ENCODE data around the gene PARS2. TPM values are rescaled to one million over a fixed set of nuclear protein-coding genes. Genes with fewer than 3 reads are reported as not detected.

PARS2 gene
- total RNA-seq, 6 experiments from 2014 or later = 3.2 to 5.4 (median 4.0) TPM

DNA sequence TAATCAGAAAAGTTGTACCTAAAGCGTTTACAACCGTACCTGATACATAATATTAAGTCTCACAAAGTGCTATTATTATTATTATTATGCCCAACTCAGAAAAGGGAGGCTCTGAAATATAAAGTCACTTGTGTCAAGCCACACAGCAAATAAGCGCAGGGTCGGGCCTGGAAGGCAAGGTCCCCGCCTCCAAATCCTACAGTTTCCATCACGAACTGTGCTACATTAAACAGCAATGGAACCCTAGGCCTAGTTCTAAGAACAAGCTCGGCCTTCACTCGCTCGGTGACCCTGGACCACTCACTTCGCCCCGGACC lies 549 bp downstream of the PARS2 start:
- Histone ChIP-seq H3K36me3 (no peaks in the 10 kb centered on the region), H3K27ac (peak overlapping the region in 2 of 3 donors; percentile 6 to 24), H3K27me3 (no peaks in the 10 kb centered on the region), H3K4me1 (peaks cover 0 to 11% (median 0%) of the 10 kb centered on the region in 4 donors), H3K9me3 (no peaks in the 10 kb centered on the region), H3K4me3 (peak overlapping the region; percentile 60 to 83 (median 79))
- WGBS (ENCODE audit: insufficient coverage, low coverage, low lambda C conversion rate, missing lambda C conversion rate) = 1% methylated on average over 6 of the region's 11 CpGs
- DNase-seq = no peak
- intact Hi-C loops (cut with DNase I) = no loop called here
- no peak for ATAC-seq
- no peak for TF ChIP-seq POLR2A (IDR thresholded peaks at IDR 0.05)
- TF ChIP-seq, protein P1, sequence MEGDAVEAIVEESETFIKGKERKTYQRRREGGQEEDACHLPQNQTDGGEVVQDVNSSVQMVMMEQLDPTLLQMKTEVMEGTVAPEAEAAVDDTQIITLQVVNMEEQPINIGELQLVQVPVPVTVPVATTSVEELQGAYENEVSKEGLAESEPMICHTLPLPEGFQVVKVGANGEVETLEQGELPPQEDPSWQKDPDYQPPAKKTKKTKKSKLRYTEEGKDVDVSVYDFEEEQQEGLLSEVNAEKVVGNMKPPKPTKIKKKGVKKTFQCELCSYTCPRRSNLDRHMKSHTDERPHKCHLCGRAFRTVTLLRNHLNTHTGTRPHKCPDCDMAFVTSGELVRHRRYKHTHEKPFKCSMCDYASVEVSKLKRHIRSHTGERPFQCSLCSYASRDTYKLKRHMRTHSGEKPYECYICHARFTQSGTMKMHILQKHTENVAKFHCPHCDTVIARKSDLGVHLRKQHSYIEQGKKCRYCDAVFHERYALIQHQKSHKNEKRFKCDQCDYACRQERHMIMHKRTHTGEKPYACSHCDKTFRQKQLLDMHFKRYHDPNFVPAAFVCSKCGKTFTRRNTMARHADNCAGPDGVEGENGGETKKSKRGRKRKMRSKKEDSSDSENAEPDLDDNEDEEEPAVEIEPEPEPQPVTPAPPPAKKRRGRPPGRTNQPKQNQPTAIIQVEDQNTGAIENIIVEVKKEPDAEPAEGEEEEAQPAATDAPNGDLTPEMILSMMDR (IDR thresholded peaks at IDR 0.05) = no peak

DNA sequence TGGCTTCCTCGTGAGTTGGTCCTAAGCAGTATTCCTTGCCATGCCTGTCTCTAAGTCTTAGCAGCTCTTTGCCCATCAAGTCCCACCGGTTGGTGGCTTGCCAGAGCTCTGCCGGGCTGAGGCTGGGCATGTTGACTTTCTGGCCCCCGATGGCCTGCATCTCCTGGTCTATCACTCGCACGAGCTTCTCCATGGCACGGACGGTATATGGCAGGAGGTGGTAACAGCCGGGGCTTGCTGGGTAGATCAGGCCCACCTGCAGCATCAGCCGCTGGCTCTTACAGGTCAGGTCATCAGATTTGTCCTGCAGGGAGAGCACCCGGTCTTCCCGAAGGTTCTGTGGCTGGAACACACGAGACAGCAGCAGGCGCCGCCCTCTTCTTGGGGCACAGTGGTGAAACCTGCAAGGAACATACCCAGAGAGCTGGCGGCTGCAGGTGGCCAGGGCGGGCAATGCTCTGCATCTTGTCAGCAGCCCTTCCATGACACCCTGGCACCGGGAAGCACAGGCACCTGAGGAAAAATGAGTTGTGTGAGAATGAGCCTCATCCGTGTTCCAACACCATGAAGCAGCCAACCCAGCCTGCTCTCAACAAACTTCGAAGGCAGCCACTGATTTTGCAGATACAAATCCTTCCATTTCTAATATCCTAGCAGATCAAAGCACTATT lies 5.5 kb downstream of the PARS2 start:
- intact Hi-C loops (cut with DNase I) = no loop called here
- DNase-seq (no peak), ATAC-seq (no peak)
- Histone ChIP-seq H3K27me3 (no peaks in the 10 kb centered on the region), H3K36me3 (peaks cover 0 to 11% (median 0%) of the 10 kb centered on the region in 4 donors), H3K4me1 (peaks cover 0 to 6% (median 0%) of the 10 kb centered on the region in 4 donors), H3K27ac (no peak overlapping the region), H3K9me3 (no peaks in the 10 kb centered on the region), H3K4me3 (no peak overlapping the region)
- WGBS (ENCODE audit: insufficient coverage, low coverage, low lambda C conversion rate, missing lambda C conversion rate) = 88% methylated on average over 2 of the region's 20 CpGs
- TF ChIP-seq POLR2A (IDR thresholded peaks at IDR 0.05) = no peak
- TF ChIP-seq, protein P1 (IDR thresholded peaks at IDR 0.05) = no peak

DNA sequence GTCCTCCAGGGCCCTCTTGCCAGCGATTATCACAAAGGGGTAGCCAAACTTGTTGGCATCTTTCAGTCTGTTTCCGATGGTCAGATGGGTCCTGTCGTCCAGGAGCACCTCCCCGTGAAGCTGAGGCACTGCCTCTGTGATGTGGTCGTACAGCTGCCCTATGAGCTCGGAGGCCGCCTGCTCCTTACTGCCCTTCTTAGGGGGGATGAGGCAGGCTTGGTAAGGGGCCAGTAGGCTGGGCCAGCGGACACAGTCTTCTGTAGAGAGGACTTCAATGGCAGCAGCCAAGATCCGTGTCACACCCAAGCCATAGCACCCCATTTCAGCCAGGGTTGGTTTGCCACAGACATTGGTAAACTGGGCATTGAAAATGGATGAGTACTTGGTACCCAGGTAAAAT lies 6.5 kb downstream of the PARS2 start:
- DNase-seq = no peak
- Histone ChIP-seq H3K27ac (no peak overlapping the region), H3K9me3 (no peaks in the 10 kb centered on the region), H3K4me1 (no peaks in the 10 kb centered on the region), H3K36me3 (peaks cover 0 to 11% (median 0%) of the 10 kb centered on the region in 4 donors), H3K4me3 (no peak overlapping the region), H3K27me3 (no peaks in the 10 kb centered on the region)
- ATAC-seq = no peak
- TF ChIP-seq, protein P1 (IDR thresholded peaks at IDR 0.05) = no peak
- no peak for TF ChIP-seq POLR2A (IDR thresholded peaks at IDR 0.05)
- intact Hi-C loops (cut with DNase I) = no loop called here
- no CpG with 5 or more reads among the region's 9 CpGs for WGBS (ENCODE audit: insufficient coverage, low coverage, low lambda C conversion rate, missing lambda C conversion rate)

DNA sequence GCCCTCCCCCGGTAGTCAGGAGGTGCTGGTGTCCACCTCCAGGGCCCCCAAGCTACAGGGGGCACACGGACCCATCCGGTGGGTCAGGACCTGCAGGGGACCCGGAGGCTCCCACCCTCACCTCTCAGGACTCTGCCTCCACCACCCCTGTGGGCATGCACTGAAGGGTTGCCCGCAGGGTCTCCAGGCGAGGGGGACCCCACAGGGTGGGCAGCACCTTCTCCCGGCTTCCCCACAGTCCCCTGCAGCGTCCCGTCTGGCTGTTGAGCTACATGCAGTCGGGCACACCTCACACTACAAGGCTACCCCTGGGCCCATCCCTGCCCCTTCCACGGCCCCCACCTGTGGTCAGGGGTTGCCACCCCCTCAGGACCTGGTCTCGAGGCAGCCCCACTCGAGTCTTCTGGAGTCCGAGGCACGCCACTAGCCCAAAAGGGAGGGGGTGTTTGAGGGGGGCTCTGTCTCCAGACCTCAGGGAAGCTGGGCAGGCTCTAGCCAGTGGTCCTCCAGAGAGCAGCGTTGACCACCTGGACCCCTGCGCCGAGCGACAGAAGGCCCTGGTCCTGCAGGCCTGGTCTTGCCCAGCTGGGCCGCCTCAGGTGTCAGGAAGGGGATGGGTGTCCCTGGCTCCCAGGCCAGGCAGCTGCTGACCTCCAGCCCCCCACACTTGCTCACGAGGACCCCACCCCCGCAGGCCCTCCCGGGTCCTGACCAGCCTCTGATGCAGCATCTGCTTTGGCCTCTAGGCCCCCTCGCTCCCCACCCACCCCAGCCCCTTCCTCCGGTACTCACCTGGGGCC lies 9.6 kb downstream of the PARS2 start:
- ATAC-seq = peak in 1 of 4 donors; percentile 22
- peaks cover 0 to 11% (median 0%) of the 10 kb centered on the region in 4 donors for H3K36me3 ChIP-seq
- no peak overlapping the region for H3K27ac ChIP-seq
- no peak for DNase-seq
- no peaks in the 10 kb centered on the region for H3K27me3 ChIP-seq
- no peak overlapping the region for H3K4me3 ChIP-seq
- no peaks in the 10 kb centered on the region for H3K4me1 ChIP-seq
- intact Hi-C loops (cut with DNase I) = no loop called here
- WGBS (ENCODE audit: insufficient coverage, low coverage, low lambda C conversion rate, missing lambda C conversion rate) = no CpG with 5 or more reads among the region's 25 CpGs
- no peaks in the 10 kb centered on the region for H3K9me3 ChIP-seq
- TF ChIP-seq, protein P1 (IDR thresholded peaks at IDR 0.05) = no peak
- no peak for TF ChIP-seq POLR2A (IDR thresholded peaks at IDR 0.05)

All from right lobe of liver (tissue), 6 donors.